CD4-positive, alpha-beta T cell treated with Interferon alpha-2 for 1 hour (primary cell): ENCODE measurements around the gene VTI1A.
"Not testable (repeated sequence)": the region's sequence is repeated elsewhere in the genome, so short reads cannot be mapped to it uniquely, and the experiment has no call there.

Experiments used
- DNase-seq, 2 donors: peaks; one replicate each; pipeline ENCODE4 v3.0.0-alpha.2; 2020 to 2022

VTI1A gene

DNA sequence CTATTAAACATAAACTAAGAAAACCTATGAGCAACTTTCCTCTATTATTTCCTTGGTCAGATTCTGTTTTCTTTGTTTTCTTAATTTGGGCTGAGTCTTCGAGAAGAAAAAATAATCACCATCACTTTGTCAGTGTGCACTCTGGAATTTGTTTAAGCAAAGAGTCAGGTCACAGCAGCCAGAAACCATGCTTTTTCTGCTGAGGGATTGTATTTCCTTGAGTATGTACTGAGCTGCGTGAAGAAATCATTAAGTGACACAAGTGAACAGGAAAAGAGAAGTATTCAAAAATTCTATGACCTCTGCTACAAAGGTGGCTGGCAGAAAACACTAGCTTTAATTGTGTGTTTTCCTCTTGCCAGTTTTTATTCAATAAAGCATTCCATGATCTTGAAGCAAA is 249.6 kb downstream of the VTI1A start:
- no peak for DNase-seq

DNA sequence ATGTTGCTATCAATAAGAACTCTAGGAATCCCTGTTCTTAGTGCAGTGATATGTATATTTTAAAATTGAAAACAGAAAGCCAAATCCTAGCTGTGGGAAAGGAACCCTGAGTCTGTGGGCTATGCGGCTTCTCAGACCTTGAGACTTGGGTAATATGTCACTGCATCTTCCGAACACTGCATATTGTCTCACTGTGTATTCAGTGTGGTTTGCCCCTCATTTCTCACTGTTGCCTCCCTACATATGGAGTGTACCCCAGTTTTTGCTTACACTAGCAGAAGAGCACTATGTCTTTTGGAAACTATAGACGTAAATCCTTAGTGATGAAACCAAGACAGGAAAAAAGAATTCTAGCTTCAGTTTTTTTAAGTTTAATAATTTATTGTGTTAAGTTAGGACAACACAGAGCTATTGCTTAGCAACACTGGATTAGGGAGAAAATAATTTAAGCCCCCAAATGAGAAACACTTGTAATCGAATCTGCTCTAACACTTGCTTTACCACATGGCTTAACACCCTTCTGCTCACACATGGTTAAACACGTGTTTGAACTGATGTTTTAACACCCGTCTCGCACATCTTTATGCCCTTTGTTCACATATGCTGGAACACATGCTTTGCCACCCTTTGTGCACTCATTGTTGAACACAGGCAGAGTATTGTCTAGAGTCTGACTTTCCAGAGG is 251.3 kb downstream of the VTI1A start:
- DNase-seq: no peak

DNA sequence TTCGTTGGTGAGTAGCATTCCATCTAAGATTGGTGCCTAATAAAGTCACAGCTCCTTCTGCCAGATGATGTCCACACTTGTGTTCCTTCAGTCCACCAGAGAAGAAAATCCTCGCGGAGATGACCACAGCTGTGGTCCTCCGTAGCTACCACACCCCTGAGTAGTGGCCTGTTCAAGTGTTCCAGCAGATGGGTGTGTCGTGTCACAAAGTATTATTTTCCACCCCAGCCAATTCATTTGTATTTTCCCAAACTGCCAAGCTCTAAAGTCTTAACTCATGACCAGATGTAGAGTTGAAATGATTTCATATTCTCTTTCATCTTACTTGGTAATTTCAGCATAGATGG is 251.8 kb downstream of the VTI1A start:
- no peak for DNase-seq

DNA sequence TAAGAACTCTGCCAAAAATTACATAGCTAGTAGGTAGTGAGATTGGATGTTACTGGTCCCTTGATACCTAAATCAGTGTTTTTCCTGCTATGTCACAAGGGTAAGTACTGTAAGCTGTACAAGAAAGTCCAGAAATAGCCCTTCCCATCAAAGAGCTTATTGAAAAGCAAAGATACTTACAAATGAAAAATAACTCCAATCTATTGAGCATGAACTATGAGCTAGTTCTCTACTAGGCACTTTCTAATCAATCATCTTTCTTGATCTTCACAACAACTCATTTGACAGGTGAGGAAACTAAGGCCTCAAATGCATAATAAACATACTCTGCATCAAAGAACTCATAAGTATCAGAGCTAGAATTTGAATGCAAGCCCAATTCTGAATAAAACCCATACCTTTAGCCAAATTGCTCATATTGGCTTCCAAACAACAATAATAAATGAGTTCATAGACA is 253.2 kb downstream of the VTI1A start:
- DNase-seq: no peak

DNA sequence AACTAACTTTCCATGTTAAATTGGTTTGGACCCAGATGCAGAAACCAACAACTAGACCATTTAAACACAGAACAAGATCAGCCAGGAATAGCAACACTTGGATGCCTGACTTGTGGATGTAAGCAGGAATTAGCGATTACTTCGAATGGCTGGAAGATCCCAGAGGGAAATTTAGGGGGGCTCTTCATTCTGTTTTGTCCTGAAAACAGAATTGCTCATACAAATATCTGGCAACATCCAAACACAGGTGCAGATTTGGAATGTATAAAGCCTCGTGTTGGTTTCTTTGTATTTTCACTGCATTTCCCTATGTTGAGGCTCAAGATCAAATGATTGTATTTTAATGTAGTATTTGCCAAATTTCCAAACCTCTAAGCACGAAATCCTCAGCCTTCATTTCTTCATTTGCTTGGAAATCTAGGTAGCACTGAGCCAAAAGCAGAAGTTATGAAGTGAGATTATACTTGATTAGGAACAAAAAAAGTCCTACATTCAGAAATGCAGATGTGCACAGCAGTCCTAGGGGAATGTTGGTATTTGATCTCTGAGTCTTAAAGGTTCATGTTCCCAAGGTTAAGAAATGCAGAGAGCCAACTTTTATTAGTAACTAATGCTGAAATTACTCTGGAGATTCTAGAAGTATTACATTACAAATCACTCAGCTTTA is 254.3 kb downstream of the VTI1A start:
- no peak for DNase-seq

DNA sequence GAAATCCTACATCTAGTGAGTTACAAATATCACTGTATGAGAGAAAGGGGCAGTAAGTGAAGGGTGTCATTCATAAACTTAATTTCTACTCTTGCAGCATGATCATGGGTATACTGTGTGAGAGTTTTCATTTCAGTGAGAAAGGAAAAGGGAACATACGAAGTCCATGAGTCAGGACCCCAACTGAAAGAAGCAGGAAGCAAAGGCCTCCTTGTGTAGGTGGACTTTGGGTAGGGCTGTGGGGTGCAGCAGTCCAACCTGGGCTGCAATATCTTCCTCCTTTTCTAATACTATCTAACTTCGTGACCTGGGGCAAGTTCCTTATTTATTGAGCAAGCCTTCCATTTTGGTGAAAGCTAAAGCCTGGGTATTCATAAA is 254.9 kb downstream of the VTI1A start:
- no peak for DNase-seq

DNA sequence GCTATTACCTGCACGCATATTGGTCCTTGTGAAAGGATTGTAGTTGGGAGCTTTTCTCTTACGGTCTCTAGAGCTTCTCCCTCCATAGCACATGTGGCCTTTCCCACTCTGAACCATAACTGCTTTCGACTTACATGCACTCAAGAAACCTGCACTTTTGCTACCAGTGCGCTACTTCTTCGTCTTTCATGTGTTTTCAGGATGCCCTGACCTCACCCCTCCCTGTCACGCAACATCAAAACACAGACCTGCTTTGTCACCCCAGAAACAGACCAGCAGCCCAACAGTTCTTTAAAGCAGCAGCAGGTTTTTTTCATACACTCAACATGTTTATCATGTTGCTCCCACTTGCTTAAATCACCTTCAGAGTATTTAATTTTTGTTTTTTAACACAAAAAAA is 259.6 kb downstream of the VTI1A start:
- DNase-seq: no peak

DNA sequence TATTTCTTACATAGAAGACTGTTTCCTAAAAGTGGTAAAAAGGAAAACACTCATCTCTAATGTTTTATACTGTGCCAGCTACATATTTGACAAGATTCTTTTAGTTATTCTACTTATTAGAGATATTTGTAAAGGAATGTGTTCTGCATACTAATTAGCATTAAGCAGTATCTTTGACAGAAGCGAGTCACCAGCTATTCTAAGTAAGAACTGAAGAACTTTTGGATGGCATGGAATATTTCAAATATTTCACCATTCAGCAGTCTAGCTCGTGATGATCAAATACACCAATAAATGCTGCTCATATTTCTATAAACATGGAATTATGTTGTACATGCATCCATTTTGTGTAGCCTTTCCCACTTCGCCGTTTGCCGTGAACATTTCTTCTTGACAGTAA is 261.4 kb downstream of the VTI1A start:
- DNase-seq: no peak

DNA sequence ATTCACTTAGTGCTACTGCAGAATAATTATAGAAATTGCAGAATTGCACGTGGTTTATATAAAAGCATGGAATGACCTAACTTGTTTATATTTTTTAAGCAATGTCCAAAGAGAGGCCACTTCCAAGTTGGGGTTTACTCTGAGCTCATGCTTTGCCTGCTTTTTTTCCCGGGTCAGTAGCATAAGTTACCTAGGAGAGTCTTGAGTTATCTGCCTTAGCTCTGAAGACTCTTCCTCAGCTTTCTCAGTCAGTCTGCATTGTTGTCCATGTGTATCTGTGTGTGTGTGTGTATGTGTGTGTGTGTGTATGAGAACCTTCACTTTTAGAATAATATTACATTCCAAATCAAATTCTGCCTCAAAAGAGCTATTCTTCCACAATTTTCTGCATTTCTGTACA is 263.5 kb downstream of the VTI1A start:
- DNase-seq: no peak

DNA sequence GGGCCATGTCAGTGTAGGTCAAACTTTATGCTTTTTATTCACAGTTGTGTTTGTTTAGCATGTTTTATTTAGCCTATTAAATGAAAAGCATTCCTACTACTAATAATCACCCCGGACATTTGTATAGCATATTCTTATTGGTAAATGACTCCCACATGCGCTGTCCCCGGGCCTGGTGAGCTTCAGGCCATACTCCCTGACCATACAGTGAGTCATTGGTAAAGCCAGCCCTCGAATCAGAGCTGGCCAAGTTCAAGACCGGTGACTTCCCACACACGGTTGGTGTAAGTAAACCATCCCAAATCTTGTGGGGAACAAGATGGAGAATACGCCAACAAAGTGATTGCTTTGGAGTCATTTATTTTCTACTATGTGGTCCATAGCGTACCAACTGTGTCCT is 264.4 kb downstream of the VTI1A start:
- no peak for DNase-seq

DNA sequence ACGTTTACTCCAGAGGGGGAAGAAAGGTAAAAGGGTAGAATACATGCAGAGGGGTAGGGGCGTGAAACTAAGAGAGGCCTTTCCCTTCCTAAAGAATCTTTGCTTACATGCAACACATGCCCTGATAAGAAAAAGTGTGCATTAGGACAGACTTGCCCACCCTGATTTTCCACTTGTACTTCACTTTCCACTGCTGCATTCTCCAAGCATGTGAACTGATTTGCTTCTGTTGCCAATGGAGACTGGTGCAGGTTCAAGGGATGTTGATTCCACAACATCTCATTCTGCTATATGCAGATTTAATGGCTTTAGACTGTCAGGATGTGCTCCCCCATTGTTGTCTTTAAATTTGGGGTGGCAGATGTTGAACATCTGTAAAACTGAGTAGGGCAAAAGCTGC is 265.5 kb downstream of the VTI1A start:
- no peak for DNase-seq

DNA sequence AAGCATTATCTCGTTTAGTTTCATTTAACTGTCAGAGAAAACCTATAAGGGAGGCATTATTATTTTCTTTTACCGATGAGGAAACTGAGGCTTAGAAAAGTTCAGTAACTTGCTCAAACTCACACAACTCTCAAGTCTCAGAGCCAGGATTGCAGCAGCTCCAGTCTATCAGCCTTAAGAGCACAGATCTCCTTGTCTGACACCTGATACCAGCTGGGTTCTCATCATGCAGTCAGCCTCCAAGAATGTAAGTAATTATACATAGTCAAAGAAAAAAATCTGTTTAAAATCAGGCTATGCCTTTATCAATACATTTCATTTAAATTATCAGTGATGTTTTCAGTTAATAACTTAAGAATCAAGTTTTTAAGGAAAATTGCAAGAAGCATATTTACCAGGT is 266.4 kb downstream of the VTI1A start:
- no peak for DNase-seq

DNA sequence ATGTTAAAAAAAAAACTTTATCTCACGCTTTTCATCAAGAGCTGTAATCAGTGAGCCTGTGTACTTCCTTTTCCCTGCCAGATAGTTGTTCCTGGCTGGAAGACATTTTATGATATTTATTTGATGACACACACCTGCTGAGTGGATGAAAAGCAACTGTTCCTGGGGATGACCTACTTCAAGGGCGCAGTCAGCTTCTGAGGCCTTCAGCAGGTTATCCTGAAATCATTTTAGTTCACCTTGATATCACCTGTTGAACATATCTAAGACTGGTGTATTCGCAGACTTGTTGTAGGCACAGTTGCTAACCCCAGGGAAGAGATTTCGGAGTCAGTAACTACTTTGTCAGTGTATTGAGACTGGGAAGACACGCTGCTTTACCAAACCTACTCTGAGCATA is 268.6 kb downstream of the VTI1A start:
- no peak for DNase-seq

DNA sequence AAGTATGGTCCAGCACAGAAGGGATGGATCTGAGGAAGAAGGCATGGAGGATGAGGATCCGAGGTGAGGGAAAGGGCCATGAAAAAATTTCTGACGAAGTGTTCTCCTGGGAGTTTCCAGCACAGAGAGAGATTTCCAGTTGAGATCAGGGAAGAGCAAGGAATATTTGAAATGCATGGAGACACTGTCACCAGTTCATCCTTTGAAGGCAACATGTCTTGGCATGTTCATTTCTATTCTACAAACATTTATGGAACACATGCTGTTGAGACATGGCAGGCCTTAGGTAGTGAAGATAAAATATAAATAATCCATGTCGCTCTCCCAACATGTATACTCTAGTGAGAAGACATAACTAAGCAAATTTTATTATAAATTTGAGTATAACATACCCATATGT is 269.1 kb downstream of the VTI1A start:
- no peak for DNase-seq

DNA sequence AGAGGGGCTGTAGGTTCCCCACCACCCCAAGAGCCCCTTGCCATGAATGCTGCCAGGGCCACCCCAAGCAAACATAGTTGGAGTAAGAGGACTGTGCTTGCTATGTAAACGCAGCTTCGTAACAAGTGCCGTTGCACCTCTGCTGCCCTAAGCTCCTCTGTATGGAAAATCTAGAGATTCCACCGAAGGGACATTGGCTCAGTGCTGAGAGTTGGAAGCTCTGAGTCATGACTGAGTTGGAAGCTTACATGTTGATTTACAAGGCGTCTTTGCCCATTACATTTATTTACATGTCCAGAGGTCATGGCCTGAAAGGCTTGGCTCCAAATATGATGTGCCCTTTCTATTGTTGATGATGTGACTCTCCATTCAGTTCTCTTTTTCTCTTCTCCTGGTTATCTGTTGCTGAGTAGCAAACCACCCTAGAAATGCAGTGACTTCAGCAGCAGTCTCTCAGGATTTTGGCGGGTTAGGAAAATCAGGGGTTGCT is 270.0 kb downstream of the VTI1A start:
- DNase-seq: no peak

DNA sequence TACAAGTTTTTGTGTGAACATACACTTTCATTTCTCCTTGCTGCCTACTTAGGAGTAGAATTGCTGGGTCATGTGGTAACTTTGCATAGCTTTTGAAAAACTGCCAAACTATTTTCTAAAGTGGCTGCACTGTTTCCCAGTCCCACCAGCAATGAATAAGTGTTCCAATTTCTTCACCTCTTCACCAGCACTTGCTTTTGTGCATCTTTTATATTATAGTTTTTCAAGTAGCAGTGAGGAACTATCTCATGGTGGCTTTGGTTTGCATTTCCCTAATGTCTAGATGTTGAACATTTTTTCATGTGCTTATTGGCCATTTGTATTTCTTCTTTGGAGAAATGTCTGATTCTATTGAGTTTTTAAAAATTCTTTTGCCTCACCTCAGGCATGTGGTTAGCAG is 273.2 kb downstream of the VTI1A start:
- no peak for DNase-seq

DNA sequence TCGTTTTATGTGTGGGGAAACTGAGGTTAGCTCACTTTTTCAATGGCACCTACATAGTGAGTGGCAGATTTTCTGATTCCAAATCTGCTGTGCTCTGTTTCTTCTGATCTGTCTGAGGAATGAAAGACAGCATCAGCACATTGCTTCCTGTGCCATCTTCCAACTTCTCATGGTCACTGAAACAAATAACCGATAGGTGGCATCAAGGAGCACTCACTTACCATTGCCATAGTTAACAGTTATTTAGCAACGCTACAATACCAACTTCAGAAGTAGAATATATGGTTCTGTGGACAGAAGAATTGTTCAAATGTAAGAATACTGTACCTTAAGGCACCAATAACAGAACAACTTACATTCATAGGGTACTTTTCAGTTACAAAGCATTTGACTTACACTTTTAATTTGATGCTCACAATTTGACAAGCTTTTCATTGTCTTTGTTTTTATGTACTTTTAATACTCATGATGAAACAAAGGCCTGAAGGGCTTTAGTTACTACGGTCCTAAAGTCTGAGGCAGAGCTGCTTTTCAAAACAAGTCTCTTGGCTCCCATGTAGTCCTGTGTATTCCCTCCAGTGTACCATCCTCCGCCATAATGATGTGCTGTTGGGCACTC is 274.2 kb downstream of the VTI1A start:
- peak in 1 of 2 donors; percentile 45 for DNase-seq

DNA sequence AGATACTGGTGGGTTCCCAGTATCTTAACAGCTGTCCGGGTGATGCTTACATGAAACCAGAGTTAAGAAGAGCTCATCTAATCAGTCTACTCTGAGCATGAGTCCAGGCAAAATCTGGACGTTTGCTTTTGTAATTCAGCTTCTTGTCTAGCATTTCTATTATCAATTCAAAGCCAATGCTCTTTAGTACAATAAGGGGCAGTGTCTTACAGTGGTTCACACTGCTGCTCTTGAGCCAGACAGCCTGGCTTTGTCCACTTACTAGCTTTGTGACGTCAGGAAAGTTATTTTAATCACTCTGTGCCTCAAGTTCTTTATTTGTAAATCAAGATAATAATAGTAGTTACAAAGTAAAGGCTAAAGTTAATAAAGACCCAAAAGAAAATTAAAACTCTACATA is 275.7 kb downstream of the VTI1A start:
- DNase-seq: no peak

DNA sequence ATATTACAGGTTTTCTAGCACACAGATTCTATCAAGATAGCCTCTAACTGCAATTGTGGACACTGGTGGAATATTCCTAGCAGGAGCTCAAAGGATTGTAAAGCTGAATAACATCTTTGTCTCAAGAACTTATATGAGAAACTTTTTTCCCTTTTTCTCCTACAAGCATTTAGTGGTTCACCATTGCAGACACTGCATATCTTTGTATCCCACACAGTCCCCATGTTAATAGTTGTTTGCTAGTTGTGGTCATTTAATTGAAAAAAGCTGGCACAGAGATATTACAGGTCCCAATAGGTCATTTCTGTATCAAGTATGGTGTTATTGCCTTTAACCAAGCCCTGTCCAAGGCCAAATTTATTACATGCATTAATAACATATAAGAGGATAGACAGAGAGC is 276.9 kb downstream of the VTI1A start:
- no peak for DNase-seq

DNA sequence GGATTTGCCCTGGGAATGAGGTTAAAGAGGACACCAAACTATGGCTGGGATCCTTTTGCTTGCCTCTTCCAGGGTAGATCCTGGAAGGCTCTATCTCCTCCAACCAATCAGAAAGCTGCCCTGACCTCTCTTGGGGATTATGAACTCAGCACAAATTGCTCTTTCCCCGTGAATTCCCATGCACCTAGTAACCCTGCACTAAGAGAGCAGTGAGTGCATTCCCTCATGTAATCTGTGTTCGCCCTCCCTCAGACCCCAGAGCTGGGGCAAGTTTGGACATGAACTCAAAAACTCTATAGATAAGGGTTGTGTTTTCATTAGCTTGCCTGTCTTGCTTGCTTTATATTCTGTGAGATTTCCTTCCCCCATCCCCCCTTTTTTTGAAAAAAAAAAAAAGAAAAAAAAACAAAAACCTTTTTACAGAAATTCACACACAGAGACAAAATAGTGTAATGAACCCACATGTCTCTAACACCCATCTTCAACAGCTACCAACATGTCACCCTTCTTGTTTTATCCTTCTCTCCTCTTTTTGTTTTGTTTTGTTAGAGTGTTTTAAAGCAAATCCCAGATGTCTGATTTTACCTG is 277.5 kb downstream of the VTI1A start:
- no peak for DNase-seq

DNA sequence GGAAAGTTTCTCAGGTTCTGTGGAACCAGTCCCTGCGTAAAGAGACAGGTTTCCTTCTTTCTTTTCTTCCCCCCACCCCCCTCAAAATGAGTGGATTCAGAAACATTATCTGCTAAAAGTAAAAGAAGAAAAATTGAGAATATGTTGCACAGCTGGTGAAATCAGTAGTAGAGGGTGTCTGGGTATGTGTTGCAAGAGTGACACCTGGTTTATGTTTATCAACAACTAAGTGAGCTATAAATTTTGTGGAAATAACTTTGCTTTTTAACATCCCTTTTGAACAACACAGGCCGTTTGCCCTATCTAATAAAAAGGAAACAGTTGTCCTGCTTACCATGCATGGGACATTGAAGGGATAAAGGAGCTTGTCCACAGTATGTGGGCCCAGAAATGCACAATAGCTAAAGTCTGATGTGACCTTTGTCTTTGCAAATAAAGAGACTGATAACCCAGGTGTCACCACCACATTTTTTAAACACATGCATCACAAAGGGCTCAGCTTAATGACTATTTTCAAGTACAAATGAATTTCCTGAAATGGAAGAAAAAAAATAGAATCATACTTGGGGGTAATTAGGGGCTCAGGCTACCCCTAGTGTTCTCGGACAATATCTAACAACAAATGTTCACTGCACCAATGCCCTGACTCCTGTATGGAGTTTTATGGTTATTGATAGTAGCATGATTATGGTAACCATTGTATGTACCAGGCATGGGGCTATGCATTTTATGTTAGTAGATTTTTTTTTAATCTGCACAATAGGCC is 281.3 kb downstream of the VTI1A start:
- no peak for DNase-seq

DNA sequence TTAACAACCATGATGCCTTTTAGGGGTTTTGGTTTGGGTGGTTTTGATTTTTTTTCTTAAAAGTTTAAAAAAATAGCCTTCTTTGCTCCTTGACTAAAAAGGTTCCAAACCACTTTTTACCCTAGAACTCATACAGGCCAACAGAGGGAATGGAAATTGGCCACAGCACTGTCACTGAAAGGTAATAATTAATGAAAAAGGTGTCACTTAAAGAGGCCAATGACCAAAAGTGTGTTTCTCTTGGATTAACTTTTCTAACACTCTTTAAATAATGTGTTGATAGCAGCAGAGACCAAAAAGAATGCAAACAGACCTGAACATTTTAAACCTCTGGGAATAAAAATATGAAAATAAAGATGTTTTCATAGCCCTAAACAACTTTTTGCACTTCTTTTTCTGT is 282.0 kb downstream of the VTI1A start:
- no peak for DNase-seq

DNA sequence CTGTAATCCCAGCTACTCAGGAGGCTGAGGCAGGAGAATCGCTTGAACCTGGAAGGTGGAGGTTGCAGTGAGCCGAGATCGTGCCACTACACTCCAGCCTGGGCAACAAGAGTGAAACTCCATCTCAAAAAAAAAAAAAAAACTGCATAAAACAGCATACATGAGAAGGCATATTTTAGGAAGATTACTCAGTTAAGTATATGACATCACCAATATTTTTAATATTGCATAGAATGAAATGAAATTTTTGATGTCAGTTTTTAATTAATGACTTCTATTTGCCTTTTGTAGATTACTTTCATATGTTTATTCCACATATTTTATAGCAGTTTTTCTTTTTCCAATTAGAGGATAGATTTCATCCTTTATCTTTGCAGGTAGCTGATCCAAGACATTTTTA is 284.4 kb downstream of the VTI1A start:
- not testable (repeated sequence) for DNase-seq
